Cerebellar nuclear complex (tissue), 1 donor: ENCODE results near the gene SLC13A1.
"Not testable (repeated sequence)": the region's sequence is repeated elsewhere in the genome, so short reads cannot be mapped to it uniquely, and the experiment has no call there.

Source experiments
- DNase-seq, 2 experiments: peaks; one replicate each; lab custom pipeline; 2025; lab: John Stamatoyannopoulos, UW

Gene SLC13A1, protein sequence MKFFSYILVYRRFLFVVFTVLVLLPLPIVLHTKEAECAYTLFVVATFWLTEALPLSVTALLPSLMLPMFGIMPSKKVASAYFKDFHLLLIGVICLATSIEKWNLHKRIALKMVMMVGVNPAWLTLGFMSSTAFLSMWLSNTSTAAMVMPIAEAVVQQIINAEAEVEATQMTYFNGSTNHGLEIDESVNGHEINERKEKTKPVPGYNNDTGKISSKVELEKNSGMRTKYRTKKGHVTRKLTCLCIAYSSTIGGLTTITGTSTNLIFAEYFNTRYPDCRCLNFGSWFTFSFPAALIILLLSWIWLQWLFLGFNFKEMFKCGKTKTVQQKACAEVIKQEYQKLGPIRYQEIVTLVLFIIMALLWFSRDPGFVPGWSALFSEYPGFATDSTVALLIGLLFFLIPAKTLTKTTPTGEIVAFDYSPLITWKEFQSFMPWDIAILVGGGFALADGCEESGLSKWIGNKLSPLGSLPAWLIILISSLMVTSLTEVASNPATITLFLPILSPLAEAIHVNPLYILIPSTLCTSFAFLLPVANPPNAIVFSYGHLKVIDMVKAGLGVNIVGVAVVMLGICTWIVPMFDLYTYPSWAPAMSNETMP

DNA sequence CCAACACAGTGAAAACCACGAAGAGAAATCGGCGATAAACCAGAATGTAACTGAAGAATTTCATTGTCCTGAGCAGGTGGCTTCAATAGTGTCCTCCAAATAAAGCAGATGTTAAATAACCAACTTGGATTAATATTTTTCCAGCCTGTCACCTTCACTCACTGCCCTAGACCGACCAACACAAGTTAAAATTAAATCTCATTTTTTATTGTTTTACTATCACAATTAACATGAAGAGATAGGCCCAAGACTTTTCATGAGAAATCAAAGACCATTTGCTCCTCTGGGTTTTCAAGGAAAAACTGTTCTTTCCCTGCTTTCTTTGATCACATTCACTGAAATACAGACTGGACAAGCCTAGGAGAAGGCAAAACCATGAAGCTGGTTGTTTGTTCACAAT is at the start of gene SLC13A1:
Gene SLC13A1 (minus strand): TSS at position 87 of the 400 bp plus-strand sequence. CDS start 23 bp downstream, at position 64.
- DNase-seq, result no peak

- DNase-seq, result no peak
Observed at GRCh38 chr7:123244768-123245167, 45.0 kb upstream of the SLC13A1 start.

DNA sequence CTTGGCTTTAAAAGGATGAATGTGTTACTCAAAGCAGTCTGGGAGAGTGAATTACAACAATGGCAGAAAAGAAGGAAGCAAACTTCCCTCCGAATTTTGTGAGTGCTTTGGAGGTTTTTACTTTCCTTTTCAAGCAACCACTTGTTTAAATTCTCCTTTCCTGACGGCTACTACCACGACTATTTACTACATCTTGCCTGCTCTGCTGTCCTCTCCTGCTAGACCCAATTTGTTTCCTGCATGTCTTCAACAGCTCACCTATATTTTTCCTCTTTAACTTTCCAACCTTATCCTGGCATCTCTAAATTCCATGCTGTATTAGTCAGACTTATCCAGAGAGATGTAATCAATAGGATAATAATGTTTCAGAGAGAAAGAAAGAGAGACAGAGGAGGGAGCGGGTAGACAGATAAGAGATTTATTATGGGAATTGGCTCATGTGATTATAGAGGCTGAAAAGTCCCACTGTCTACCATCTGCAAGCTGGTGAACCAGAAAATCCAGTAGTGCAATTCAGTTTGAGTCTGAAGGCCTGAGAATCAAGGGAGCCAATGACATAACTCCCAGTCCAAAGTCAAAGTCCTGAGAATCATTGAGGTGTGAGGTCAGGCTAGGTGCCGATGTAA is 42.8 kb upstream of the SLC13A1 start:
- no peak for DNase-seq

- no peak for DNase-seq
Observed at GRCh38 chr7:123241809-123242208, 42.0 kb upstream of the SLC13A1 start.

DNA sequence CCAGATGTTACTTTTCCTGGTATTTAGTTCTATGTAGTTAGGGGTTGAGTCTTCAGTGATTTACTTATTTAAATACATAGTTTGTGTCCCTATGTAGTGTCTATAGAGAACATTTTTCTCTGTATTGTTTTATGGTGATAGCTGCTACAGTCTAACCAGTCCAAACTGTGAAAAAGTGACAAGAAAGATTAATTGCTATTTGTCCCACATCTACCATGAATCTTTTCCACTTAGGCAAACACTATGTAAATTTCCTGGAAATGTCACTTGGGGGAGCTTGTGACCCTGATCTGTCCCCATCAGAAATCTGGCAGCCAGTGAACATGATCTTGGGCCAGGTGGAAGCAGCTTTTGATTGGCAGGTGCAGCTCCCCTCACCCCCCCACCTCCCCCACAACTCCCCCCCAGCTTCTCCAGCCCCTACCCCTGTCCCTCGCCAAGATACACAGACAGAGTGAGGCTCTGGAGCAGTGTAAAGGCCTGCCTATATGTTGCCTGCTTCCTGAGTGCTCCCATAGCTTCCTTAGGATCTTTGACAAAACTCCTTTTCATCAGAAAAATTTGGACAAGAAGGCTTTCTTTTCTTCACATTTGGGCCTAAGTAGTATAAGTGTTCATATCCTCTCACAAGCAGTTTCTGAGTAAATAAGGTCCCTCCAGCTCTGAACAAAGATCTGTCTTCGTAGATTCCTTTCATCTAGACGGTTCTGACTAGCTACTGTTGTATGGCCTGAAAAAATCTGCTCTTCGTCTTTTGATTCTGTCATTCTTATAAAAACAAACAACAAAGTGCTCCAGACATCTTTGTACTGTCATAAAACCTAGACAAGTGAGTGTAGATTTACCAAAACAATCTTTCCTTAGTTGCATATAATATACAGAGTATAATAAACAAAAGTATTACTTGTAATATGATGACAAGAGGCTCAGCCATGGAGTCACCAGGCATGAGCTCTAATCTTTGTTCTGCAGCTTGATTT is 31.5 kb upstream of the SLC13A1 start:
- DNase-seq, result no peak

DNA sequence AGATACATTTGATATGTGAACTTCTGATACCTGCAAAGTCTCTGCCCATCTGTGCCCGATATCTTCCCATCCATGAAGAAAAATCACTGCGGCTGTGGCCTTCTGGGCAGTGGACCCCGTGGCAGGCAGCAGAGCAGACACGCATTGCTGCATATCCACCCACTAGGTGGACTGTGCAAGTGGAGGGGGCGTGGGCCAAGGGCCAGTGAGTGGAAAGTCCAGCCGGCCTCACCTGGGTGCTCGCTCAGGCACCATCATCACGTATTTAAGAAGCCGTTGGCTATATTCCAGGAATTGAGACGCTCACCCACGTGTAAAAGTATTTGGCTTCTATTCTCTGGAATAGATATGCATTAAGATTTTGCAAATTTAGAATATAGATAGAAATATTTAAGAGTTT is 30.8 kb upstream of the SLC13A1 start:
- DNase-seq, result no peak

DNA sequence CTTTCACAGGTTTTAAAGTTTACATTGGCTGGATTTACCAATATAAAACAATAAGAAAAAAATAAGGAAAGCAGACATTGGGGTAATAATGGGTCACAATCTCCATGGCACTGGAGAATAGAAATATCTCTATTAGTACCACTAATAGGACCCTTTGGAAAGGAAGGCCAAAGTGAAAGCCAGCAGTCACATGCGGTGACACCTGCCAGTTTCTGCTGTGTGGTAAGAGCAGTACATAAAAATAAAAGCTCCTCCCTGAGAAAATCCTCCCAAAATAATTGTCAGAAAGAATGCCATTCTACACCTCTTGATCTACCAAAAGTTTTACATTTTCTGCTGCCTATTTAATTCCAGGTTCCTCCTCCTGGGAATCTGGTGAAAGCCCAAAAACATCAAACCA is 30.4 kb upstream of the SLC13A1 start:
- DNase-seq, result no peak

GRCh38 chr7:123229426-123229825 is 29.7 kb upstream of the SLC13A1 start:
- DNase-seq, result no peak

GRCh38 chr7:123227666-123228065 is 27.9 kb upstream of the SLC13A1 start:
- DNase-seq, result not testable (repeated sequence)

GRCh38 chr7:123220396-123220795 is 20.6 kb upstream of the SLC13A1 start:
- DNase-seq, result no peak

DNA sequence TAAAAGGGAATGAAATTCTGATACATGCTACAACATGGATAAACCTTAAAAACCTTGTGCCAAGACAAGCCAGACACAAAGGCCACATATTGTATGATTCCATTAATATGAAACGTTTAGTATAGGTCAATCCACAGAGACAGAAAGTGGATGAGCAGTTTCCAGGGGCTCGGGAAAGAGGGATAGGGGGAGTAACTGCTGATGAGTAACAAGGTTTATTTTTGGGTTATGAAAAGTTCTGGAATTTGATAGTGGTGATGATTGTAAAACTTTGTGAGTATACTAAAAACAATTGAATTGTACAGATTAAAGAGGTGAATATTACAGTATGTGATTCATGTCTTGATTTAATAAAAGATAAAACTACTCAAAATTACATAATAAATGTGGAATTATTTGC is 19.1 kb upstream of the SLC13A1 start:
- DNase-seq, result no peak

GRCh38 chr7:123216825-123217224 is 17.1 kb upstream of the SLC13A1 start:
- no peak for DNase-seq

- no peak for DNase-seq
Observed at GRCh38 chr7:123215350-123215749, 15.6 kb upstream of the SLC13A1 start.

DNA sequence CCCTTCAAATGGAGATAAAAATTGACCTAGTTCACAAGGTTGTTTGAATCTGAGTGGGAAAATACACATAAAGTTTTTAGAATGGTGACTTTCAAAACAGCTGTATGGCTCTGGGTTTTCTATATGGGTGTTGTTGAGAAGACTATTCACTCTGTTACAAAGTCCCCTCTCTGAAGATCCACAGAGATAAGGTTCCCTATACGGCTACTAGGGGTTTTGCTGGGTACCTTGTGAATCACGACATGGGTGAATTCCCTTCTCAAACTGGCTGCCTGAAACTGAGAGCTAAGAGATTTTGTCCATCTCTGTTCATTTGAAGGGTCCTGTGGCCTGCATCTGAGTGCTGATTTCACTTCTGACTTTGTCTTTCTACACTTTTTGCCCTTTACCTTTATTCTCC is 11.8 kb upstream of the SLC13A1 start:
- DNase-seq, result no peak

DNA sequence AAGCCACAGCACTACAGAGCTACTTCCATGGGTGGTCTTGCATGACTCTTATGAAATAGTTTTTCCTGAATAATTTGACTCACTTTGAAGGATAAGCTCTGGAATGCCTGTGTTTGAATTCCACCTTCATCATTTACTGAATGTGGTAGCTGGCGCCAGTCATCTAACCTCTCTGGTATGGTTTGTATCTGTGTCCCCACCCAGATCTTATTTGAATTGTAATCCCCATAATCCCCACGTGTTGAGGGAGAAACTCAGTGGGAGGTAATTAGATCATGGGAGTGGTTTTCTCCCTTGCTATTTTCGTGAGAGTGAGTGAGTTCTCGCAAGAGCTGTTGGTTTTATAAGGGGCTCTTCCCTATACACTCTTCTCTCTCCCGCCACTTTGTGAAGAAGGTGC is 11.2 kb upstream of the SLC13A1 start:
- DNase-seq, result no peak

DNA sequence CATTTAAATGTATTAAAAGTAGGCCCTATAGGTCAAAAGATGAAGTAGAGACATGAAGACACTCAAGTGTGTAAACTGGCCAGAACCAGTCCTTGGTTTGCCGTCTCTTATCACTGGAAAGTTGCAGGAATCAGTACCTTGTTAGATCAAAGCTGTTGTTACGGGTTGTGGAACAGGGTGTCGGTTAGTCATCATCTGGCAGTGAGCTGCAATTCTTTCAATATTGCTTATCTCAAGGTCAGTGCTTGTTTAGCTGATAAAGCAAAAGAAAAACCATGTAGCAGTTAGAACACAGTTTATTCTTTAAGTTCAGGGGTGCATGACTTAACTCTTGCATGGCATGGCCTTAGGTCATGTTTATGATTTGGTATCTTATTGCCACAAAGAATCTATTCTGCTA is 10.0 kb upstream of the SLC13A1 start:
- no peak for DNase-seq

GRCh38 chr7:123208793-123209192 is 9.0 kb upstream of the SLC13A1 start:
- DNase-seq, result no peak

DNA sequence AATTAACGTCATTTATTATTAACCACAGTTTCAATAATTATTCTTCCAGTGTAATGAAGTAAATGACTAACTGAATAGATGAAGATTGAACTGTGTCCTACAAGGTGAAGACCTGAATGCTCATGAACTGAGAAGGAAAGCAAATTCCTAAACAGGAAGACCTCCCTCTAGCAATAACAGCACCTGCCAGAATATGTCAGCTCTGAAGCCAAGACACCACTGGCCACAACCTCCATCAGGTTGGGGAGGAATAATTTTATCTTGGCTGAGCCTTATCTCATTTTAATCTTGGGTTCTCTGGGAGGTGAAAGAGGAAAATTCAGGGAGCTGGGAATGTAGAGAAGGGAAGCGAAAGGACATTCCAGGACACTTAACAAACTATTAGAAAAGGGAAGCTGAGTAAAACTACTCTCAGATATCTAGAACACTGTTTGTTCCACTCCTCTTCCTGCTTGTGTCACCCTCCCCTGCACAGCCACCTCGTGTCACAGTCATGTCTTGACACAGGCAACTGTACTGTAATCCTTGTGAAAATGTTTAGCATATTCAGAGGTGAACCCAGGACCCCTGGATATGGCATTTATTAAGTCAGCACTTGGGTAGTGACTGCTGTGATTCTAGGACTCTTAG is 4.6 kb upstream of the SLC13A1 start:
- DNase-seq, result no peak

DNA sequence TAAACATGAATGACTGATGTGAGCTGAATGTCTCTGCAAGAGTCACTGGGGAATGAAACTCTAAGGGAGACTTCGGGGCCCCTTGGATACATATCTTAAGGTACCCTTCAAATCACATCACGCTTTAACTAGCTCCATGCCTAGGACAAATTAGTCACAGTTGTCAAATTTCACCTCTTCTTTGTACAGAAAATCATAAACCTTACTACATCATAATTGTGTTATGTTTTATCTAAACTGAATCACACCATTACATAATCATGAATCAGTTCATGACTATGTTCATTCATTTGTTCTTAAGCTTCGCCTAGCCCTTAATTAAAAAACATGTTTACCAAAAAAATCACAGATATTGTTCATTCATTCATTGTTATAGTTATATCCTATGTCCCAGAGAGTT is 2.1 kb upstream of the SLC13A1 start:
- DNase-seq, result no peak

DNA sequence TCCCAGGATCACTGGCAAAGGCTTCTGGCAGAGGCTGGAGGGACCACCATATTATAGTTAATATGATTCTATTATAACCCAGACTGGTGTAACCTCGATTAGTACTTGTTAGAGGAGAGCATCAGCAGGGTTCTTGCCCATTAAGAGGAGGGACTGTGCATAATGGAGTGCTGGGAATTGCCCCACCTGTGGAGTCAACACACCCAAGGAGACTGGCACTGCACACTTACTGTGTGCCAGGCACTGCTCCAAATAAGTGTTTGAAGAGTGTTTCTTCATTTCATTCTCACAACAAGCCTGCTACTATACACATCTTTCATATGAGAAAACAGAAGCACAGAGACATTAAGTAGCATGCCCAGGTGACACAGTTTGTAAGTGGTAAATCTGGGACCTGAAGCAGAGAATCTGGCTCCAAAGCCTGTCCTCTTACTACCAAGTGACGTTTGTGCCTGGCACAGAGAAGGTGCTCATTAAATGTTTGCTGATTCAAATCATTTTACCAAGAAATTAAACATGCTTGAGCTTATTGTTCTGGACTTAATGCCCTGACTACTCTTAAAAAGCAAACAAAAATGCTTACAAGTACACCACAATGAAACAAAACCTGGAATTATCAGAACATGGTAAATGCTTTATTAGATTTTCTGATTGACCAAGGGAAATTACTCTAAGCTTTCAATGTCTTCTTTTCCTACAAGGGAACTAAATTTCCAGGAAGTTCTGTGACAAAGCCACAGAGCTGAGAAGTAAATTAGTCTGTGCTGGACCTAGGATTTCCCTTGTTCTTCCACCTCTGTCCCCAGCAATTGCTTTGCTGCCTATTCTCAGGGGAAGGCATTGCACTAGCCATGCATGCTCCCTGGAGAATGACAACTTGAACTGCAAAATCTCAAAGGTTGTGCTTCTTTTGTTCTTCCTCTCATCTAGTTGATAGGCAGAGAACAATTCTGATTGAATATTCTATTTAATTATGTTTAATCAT is 809 bp downstream of the SLC13A1 start:
- no peak for DNase-seq
